DOHH2 (cell line): ENCODE measurements around the gene RIMBP2.

ENCODE experiments used
- CTCF ChIP-seq: fragments of 200-600 bp; sonication (generic); IDR thresholded peaks from one replicate; pipeline ENCODE4 v1.5.1; 2014; ENCODE audit warnings: antibody characterized with exemption, mild to moderate bottlenecking, low read depth, low read length; ENCODE audit not compliant: poor library complexity, severe bottlenecking
- EZH2phosphoT487 ChIP-seq: fragments of 200-600 bp; sonication (generic); IDR thresholded peaks from 2 replicates; pipeline ENCODE4 v1.6.1; 2017; ENCODE audit warnings: borderline replicate concordance, mild to moderate bottlenecking, antibody characterized with exemption, low read length, moderate library complexity, mixed read lengths

DNA sequence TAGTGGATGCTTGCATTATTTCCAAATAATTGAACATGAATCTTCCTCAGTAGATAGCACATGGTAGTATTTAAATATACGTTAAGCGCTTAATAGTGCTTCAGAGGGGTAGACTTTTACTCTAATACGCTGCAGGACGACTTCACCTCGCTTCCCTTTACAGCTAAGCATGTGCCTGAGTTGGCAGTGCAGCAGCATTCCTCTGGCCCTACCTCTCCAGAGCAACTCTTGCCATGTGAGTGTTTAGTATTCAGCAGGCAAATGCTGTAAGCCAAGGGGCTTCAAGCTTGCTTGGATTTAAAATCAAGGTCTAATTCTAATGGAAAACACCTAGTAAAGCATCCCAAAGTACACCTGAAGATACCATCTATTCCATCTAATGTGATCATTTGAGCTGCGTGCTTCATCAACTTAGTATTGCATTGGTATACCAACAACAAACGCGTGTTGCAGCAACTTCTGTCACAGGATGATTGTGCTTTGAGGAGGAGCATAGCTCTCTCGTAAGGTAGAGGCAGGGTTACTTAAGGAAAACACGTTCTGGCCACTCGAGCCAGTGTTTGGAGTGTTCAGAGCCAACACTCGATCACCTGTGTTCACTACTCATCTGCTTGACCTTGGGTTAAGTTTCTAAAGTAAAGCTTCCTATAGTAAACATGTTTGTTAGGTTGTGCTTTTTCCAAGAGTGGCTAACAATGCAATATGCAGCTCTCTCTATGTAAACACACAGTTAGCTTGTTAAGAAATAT is 317.8 kb downstream of the RIMBP2 start:
- TF ChIP-seq CTCF = no peak
- TF ChIP-seq EZH2phosphoT487 = no peak
